Measurements from ENCODE around the gene CCDC85C. TPM values are rescaled to one million over a fixed set of nuclear protein-coding genes. Genes with fewer than 3 reads are reported as not detected.

CCDC85C gene
- total RNA-seq, 1 experiment from 2014 or later = 33.2 TPM

DNA sequence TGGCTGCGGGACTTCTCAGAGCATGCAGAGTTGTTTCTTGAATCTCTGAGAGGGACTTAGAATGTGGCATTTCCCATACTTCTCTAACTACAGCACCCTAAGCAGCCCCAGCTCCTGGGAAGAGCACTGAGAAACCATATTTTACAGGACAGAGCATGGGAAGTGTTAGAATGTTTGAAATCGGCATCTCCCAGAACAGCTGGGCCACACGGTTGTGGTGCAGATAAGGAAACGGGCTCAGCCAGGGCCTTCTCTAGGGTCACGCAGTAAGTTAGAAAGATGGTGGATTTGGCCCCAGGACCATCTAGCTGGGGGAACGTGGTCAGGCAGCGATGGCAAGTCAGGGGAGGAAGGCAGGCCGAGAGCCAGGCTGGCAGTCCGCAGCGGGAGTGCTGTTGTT is 30.4 kb upstream of the CCDC85C start:
- no peak overlapping the region for H3K23ac ChIP-seq (ENCODE audit: insufficient read length, low read depth, low read length)
- H3K14ac ChIP-seq (ENCODE audit: insufficient read depth, low read length) = no peak overlapping the region
- H2BK12ac ChIP-seq (ENCODE audit: insufficient read length, low read depth, low read length) = no peak overlapping the region
- H3K23me2 ChIP-seq (ENCODE audit: insufficient read length, low read depth, low read length, poor library complexity, severe bottlenecking) = no peaks in the 10 kb centered on the region
- no peaks in the 10 kb centered on the region for H3K79me2 ChIP-seq (ENCODE audit: insufficient read depth, low read length)
- H2BK20ac ChIP-seq (ENCODE audit: low read depth, low read length, poor library complexity, severe bottlenecking) = no peak overlapping the region
- Mint-ChIP-seq H3K9me3 (no peaks in the 10 kb centered on the region), H3K27me3 (ENCODE audit: low read depth) (peaks cover 12% of the 10 kb centered on the region), H3K27ac (0 out of 7 replicates have a peak overlapping the region, but pooled peaks of 1 of the 3 experiments have one; percentile 3), H3K4me1 (peaks cover 2 to 7% of the 10 kb centered on the region in 2 experiments; a peak in 2 of 4 replicates), H3K36me3 (ENCODE audit: insufficient read depth in 1 of 3, low read depth in 3 of 3) (no peaks in the 10 kb centered on the region), H3K4me3 (no peak overlapping the region)
- no peak overlapping the region for H4K91ac ChIP-seq (ENCODE audit: insufficient read length, low read depth, low read length)
- WGBS (ENCODE audit: extremely low coverage, insufficient read length, low lambda C conversion rate) = no CpG with 5 or more reads among the region's 10 CpGs
- no peak for DNase-seq
- no peak overlapping the region for H3K4me2 ChIP-seq (ENCODE audit: insufficient read depth, insufficient read length, low read length)
- H3K18ac ChIP-seq (ENCODE audit: insufficient read length, low read depth, low read length) = no peak overlapping the region
- H2AK5ac ChIP-seq (ENCODE audit: insufficient read length, low read length) = no peak overlapping the region
- H4K5ac ChIP-seq (ENCODE audit: insufficient read length, low read depth, low read length) = no peak overlapping the region
- no peak overlapping the region for H3K56ac ChIP-seq (ENCODE audit: insufficient read length, low read depth, low read length)
- no peak overlapping the region for H2AFZ ChIP-seq (ENCODE audit: low read length)
- TF ChIP-seq, protein P1, sequence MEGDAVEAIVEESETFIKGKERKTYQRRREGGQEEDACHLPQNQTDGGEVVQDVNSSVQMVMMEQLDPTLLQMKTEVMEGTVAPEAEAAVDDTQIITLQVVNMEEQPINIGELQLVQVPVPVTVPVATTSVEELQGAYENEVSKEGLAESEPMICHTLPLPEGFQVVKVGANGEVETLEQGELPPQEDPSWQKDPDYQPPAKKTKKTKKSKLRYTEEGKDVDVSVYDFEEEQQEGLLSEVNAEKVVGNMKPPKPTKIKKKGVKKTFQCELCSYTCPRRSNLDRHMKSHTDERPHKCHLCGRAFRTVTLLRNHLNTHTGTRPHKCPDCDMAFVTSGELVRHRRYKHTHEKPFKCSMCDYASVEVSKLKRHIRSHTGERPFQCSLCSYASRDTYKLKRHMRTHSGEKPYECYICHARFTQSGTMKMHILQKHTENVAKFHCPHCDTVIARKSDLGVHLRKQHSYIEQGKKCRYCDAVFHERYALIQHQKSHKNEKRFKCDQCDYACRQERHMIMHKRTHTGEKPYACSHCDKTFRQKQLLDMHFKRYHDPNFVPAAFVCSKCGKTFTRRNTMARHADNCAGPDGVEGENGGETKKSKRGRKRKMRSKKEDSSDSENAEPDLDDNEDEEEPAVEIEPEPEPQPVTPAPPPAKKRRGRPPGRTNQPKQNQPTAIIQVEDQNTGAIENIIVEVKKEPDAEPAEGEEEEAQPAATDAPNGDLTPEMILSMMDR (conservative IDR thresholded peaks at IDR 0.05) = no peak
- no peak overlapping the region for H2BK120ac ChIP-seq (ENCODE audit: low read depth, low read length, poor library complexity, severe bottlenecking)
- H3K9ac ChIP-seq (ENCODE audit: extremely low read depth, insufficient read length, low read length) = no peak overlapping the region
- H2BK5ac ChIP-seq (ENCODE audit: insufficient read length, low read length) = no peak overlapping the region
- no peaks in the 10 kb centered on the region for H3K79me1 ChIP-seq (ENCODE audit: insufficient read depth, low read depth, low read length, poor library complexity, severe bottlenecking)
- no peaks in the 10 kb centered on the region for H4K20me1 ChIP-seq (ENCODE audit: control insufficient read depth, insufficient read depth, insufficient read length)
- H3K4ac ChIP-seq (ENCODE audit: low read depth, low read length) = no peak overlapping the region
- no peak overlapping the region for H2BK15ac ChIP-seq (ENCODE audit: low read depth, low read length)
- H3K9me3 ChIP-seq (ENCODE audit: control insufficient read depth, low read depth, low read length) = no peaks in the 10 kb centered on the region
- H4K8ac ChIP-seq (replicated peaks; ENCODE audit: insufficient read length, low read depth, low read length) = no peak overlapping the region
- no peak overlapping the region for H3K27ac ChIP-seq (ENCODE audit: insufficient read length, low read depth, low read length)
- no peak overlapping the region for H3T11ph ChIP-seq (ENCODE audit: low read length)
- H3K4me1 ChIP-seq (ENCODE audit: insufficient read depth, low read length) = no peaks in the 10 kb centered on the region
- no peaks in the 10 kb centered on the region for H3K27me3 ChIP-seq (ENCODE audit: insufficient read depth, low read length)
